Skeletal muscle tissue (tissue), 4 donors: Measurements from ENCODE around the gene FFAR3. TPM values are rescaled to one million over a fixed set of nuclear protein-coding genes. Genes with fewer than 3 reads are reported as not detected.

ENCODE experiments used
- H3K27ac ChIP-seq: one replicate; pipeline ENCODE4 v1.7.0; 2013; ENCODE audit warnings: mild to moderate bottlenecking, low read depth, low read length, inconsistent platforms
- H3K27me3 ChIP-seq, 3 donors: one replicate each; pipeline ENCODE4 v1.7.0; 2013; ENCODE audit warnings: low read length in 3 of 3; ENCODE audit not compliant: control insufficient read depth in 3 of 3, insufficient read depth in 3 of 3
- H3K36me3 ChIP-seq, 3 donors: one replicate each; pipeline ENCODE4 v1.7.0; 2013; ENCODE audit warnings: low read length in 3 of 3; ENCODE audit not compliant: control insufficient read depth in 3 of 3, insufficient read depth in 3 of 3
- H3K4me1 ChIP-seq, 3 donors: one replicate each; pipeline ENCODE4 v1.7.0; 2013; ENCODE audit warnings: low read length in 3 of 3, mild to moderate bottlenecking in 3 of 3; ENCODE audit not compliant: control insufficient read depth in 3 of 3, insufficient read depth in 3 of 3
- H3K4me3 ChIP-seq, 3 donors: one replicate each; pipeline ENCODE4 v1.7.0; 2013; ENCODE audit warnings: low read length in 3 of 3
- H3K9ac ChIP-seq, 3 donors: one replicate each; pipeline ENCODE4 v1.7.0; 2013; ENCODE audit warnings: low read length in 3 of 3, mild to moderate bottlenecking in 3 of 3, moderate library complexity in 2 of 3, low read depth in 1 of 3
- H3K9me3 ChIP-seq, 3 donors: one replicate each; pipeline ENCODE4 v1.7.0; 2013; ENCODE audit warnings: low read length in 3 of 3; ENCODE audit not compliant: control insufficient read depth in 3 of 3
- total RNA-seq: library from RNA; depleted of rRNA; stranded (reverse); fragments of >200 nt; gene quantifications from one replicate; pipeline ENCODE4 v1.2.3, GENCODE V29; 2014
- donor health status: Osteomylitis.

FFAR3 gene
- total RNA-seq, 1 donor from 2014 or later = not detected

DNA sequence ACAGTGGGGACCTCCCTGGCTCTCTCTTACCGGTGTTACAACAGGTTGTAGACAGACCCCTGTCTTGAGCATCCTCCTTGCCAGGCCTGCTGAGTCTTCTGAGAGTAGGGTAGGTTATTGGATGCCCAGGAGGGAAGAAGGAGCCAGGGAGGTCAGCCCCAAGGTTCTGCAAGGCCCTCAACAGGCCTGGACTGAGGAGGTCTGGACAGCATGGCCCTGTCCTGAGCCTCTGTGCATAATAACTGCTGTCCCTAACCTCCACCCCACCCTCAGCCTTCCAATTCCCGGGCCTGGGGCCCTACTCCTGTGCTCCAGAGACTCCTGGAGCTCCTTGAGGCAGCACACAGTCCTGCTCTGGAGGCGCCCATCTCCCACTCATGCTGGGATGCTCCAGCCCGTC lies 28.9 kb upstream of the FFAR3 start:
- Histone ChIP-seq H3K4me1 (no peaks in the 10 kb centered on the region), H3K36me3 (no peaks in the 10 kb centered on the region), H3K9me3 (no peaks in the 10 kb centered on the region), H3K9ac (no peak overlapping the region), H3K4me3 (no peak overlapping the region), H3K27me3 (peaks cover 27 to 43% (median 35%) of the 10 kb centered on the region in 3 donors), H3K27ac (no peak overlapping the region)

DNA sequence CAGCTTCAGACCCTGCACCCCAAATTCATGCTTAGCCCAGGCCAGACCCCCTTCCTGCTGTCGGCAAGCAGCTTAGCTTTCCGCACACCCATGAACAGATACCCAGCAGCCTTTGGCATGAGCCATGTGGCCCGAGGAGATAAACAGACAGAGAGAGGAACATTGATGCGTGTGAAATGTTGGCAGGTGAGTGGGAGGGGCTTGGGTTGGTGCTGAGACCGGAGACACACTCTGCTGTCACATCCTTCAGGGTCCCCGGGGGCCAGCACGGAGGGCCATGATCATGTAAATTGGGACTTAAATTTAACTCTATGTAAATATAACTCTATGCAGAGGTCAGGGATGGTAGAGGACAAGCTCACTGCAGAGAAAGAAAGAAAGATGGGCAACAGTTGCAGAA lies 27.8 kb upstream of the FFAR3 start:
- Histone ChIP-seq H3K4me3 (no peak overlapping the region), H3K27ac (no peak overlapping the region), H3K9ac (no peak overlapping the region), H3K4me1 (no peaks in the 10 kb centered on the region), H3K36me3 (no peaks in the 10 kb centered on the region), H3K9me3 (no peaks in the 10 kb centered on the region), H3K27me3 (peaks cover 29 to 45% (median 38%) of the 10 kb centered on the region in 3 donors)

DNA sequence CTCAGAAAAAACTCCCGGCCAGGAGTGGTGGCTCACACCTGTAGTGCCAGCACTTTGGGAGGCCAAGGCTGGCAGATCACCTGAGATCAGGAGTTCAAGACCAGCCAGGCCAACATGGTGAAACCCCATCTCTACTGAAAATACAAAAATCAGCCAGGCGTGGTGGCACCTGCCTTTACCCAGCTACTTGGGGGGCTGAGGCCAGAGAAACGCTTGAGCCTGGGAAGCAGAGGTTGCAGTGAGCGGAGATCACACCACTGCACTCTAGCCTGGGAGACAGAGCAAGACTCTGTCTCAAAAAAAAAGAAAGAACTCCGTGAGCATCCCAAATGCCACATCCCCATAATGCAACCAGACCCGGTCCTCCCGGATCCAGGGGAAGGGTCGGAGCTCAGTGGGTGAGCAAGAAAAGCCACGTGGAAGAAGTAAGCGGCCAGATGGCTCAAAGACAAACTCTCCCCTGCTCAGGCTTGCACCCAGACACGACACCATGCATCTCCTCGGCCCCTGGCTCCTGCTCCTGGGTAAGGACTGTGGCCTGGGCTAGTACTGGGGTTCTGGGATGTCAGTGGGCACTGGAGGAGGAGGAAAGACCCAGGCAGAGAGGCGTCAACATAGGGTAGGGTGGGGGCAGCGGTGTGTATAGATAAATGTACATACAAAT lies 26.6 kb upstream of the FFAR3 start:
- Histone ChIP-seq H3K4me3 (no peak overlapping the region), H3K9me3 (no peaks in the 10 kb centered on the region), H3K4me1 (no peaks in the 10 kb centered on the region), H3K27ac (no peak overlapping the region), H3K27me3 (peaks cover 29 to 48% (median 33%) of the 10 kb centered on the region in 3 donors), H3K36me3 (no peaks in the 10 kb centered on the region), H3K9ac (no peak overlapping the region)

DNA sequence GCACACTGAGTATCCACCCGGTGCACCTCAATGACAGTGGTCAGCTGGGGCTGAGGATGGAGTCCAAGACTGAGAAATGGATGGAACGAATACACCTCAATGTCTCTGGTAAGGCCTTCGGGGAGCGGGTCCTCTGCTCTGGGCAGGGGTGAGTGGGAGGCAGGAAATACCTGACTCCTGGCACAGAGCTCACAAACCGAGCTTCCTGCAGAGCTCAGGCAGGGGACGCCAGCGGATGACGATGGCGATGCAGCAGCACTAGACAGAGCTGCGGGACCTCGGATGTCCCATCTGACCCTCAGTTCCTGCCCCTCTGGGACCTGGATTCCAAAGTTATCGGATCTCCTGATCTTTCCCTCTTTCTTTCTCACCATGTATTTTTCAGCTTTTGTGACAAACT lies 25.4 kb upstream of the FFAR3 start:
- Histone ChIP-seq H3K27ac (no peak overlapping the region), H3K9ac (no peak overlapping the region), H3K9me3 (no peaks in the 10 kb centered on the region), H3K4me1 (no peaks in the 10 kb centered on the region), H3K36me3 (no peaks in the 10 kb centered on the region), H3K27me3 (peaks cover 28 to 45% (median 29%) of the 10 kb centered on the region in 3 donors), H3K4me3 (no peak overlapping the region)

DNA sequence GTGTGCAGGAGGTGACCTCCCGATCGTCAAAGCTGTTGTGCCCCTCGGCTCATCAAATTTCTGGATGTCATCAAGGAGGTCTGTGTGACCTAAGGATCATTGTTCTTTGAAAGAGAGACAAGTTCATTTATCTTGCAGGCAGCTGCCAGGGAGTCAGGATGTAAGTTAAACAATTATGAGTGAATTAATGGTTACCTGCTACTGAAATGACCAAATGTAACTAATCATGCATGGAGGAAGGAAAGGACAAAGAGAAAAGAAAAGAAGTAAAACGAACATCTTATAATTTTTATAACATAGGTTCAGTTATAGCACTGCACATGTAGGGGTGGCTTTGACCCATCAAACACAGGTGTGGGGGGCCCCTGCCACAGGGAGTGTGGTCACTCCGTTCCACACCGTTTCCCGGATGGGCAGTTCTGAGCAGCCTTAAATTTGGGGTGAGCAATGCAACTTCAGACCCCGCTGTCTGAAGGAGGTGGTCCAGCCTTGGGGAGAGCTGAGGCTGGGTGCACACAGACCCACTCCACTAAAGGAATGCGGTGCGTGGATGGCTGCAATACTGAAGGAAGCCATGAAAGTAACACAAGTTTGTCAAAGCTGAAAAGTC lies 24.0 kb upstream of the FFAR3 start:
- H3K4me1 ChIP-seq = no peaks in the 10 kb centered on the region
- H3K36me3 ChIP-seq = no peaks in the 10 kb centered on the region
- no peaks in the 10 kb centered on the region for H3K9me3 ChIP-seq
- peaks cover 24 to 39% (median 25%) of the 10 kb centered on the region in 3 donors for H3K27me3 ChIP-seq
- H3K27ac ChIP-seq = no peak overlapping the region
- no peak overlapping the region for H3K4me3 ChIP-seq
- H3K9ac ChIP-seq = no peak overlapping the region

DNA sequence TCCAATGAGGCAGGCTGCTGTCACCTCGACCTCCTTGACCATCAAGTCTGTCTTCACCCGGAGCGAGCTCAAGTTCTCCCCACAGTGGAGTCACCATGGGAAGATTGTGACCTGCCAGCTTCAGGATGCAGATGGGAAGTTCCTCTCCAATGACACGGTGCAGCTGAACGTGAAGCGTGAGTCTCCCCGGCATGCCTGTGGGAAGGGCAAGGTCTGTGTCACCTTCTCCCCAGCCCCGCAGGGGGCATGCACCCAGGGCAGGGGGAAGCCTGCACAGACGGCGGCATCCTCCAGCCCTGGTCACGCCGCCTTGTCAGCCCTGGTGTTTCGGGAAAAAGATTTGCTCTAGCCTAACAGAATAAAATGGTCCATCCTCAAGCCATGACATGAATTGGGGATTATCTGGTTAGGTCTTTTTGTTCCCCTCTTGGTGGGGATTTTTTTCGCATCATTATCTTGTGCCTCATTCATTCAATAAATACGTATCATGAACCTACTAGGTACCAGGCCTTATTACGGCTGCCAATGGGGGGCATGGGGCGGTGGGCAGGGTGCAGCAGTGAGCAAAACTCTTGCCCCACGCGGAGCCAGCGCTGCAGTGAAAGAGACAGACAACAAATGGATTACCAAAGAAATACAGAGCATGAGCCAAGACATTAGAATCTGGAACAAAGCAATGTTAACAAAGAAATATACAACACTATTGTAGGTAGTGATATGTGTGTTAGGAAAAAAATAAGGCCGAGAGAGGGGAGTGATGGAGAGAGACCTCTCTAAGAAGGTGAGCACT lies 21.9 kb upstream of the FFAR3 start:
- Histone ChIP-seq H3K27me3 (peaks cover 18 to 32% (median 20%) of the 10 kb centered on the region in 3 donors), H3K36me3 (no peaks in the 10 kb centered on the region), H3K9me3 (no peaks in the 10 kb centered on the region), H3K9ac (no peak overlapping the region), H3K27ac (no peak overlapping the region), H3K4me3 (no peak overlapping the region), H3K4me1 (no peaks in the 10 kb centered on the region)

DNA sequence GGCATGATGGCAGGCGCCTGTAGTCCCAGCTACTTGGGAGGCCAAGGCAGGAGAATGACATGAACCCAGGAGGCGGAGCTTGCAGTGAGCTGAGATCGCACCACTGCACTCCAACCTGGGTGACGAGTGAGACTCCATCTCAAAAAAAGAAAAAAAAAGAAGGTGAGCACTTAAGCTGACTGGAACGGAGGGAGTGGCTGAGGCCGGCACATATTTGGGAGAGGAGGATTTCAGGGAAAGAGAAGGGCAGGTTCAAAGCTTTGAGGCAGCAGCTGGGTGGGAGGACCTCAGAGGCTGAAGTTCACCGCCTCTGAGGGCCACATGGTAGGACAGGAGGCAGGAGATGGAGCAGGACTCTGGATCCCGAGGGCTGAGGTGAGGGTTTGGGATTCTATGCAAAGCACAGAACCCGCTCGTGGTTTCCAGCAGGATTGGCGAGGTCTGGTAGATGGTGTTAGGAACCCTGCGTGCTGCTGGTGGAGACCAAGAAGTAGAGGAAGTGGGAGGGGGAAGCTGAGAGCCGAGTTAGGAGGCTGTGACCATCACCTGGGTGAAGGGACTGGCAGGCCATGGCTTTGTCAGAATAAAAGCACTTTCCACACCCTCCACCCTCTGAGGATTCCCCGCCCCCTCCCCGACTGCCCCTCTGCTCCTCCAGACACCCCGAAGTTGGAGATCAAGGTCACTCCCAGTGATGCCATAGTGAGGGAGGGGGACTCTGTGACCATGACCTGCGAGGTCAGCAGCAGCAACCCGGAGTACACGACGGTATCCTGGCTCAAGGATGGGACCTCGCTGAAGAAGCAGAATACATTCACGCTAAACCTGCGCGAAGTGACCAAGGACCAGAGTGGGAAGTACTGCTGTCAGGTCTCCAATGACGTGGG lies 20.9 kb upstream of the FFAR3 start:
- Histone ChIP-seq H3K4me1 (no peaks in the 10 kb centered on the region), H3K36me3 (no peaks in the 10 kb centered on the region), H3K27ac (no peak overlapping the region), H3K27me3 (peaks cover 17 to 26% (median 17%) of the 10 kb centered on the region in 3 donors), H3K9ac (no peak overlapping the region), H3K9me3 (no peaks in the 10 kb centered on the region), H3K4me3 (no peak overlapping the region)

DNA sequence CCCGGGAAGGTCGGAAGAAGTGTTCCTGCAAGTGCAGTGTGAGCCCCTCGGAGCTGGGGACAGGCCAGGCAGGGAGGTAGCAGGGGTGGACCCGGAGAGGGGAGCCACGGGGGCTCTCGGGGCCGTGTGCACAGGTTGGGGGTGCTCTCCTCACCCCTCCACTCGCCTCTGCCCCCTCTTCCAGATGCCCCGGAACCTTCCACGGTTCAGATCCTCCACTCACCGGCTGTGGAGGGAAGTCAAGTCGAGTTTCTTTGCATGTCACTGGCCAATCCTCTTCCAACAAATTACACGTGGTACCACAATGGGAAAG lies 20.3 kb upstream of the FFAR3 start:
- Histone ChIP-seq H3K4me3 (no peak overlapping the region), H3K4me1 (no peaks in the 10 kb centered on the region), H3K9me3 (no peaks in the 10 kb centered on the region), H3K9ac (no peak overlapping the region), H3K27me3 (peaks cover 13 to 21% (median 14%) of the 10 kb centered on the region in 3 donors), H3K36me3 (no peaks in the 10 kb centered on the region), H3K27ac (no peak overlapping the region)

DNA sequence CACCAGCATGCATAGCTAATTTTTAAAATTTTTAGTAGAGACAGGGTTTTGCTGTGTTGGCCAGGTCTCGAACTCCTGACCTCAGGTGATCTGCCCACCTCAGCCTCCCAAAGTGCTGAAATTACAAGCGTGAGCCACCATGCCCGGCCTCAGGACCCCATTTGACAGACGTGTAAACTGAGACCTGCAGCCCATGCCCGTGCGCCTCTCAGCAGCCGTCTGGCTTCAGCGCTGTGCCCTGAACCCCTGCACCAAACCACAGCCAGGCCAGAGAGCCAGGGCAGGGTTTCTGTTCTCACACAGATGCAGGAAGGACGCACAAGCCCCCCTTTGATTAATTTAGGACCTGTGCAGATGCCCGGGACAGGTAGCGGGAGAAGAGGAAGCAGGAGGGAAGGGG lies 17.8 kb upstream of the FFAR3 start:
- no peaks in the 10 kb centered on the region for H3K9me3 ChIP-seq
- no peak overlapping the region for H3K9ac ChIP-seq
- H3K27ac ChIP-seq = no peak overlapping the region
- H3K4me3 ChIP-seq = no peak overlapping the region
- no peaks in the 10 kb centered on the region for H3K36me3 ChIP-seq
- H3K4me1 ChIP-seq = no peaks in the 10 kb centered on the region
- peaks cover 10 to 15% (median 11%) of the 10 kb centered on the region in 3 donors for H3K27me3 ChIP-seq
